ENCODE results near the gene HOXC11. TPM values are rescaled to one million over a fixed set of nuclear protein-coding genes. Genes with fewer than 3 reads are reported as not detected.

The HOXC11 gene
- total RNA-seq, 5 donors from 2014 or later (not counting 1 experiment from before 2014, with no cell fraction given): not detected

DNA sequence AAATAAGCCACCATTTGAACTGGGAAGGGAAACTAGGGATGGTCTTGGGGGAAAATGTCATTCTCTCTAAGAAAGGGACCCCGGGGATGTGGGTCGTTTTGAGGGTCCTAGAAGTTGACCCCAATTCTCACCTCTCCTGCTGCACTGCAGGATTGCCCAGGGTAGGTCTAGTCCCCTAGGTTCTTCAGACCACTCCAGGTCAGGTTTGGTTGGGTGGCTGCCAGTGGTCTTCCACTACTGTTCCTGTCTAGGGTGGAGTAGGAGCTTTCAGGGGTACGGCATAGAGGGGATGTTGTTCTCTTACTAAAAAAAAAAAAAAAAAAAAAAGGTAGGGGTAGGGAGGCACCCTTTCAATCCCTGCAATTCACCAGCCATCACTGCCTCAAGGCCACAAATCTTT, 43.1 kb downstream of the HOXC11 start:
- ATAC-seq (replicated peaks in 1 of 4) (no peak), DNase-seq (no peak)
- ChIA-PET POLR2A (interaction anchor here in 1 of 2 donors (0.6 to 0.7 kb wide), 2 partner anchors 198 to 267 kb away, joined by 4 to 6 read pairs; no protein-coding TSS in a partner anchor), CTCF (interaction anchor here (0.6 to 2.3 kb wide), 3 partner anchors 174 to 309 kb away, joined by 3 to 9 read pairs (median 3); partner anchors contain the start of genes COPZ1 (in 1 of the 2) and SMUG1 (in 1 of the 2))
- peaks cover 15 to 93% of the 10 kb centered on the region in 2 experiments for H3K27me3 ChIP-seq (replicated peaks in 1 of 2; ENCODE audit: control insufficient read depth in 2 of 2, extremely low read depth in 1 of 2, insufficient read depth in 2 of 2, low read length in 1 of 2)
- peaks cover 27 to 40% (median 33%) of the 10 kb centered on the region in 3 donors for H3K4me1 Mint-ChIP-seq
- H3K27ac ChIP-seq (ENCODE audit: low read length): no peak overlapping the region
- no peaks in the 10 kb centered on the region for H3K36me3 Mint-ChIP-seq
- no peaks in the 10 kb centered on the region for H3K36me3 ChIP-seq (ENCODE audit: control insufficient read depth in 2 of 2, extremely low read depth in 1 of 2, insufficient read depth in 1 of 2, low read length in 1 of 2)
- H3K27ac Mint-ChIP-seq: no peak overlapping the region
- H3K4me3 ChIP-seq (ENCODE audit: control insufficient read depth in 1 of 2, extremely low read depth in 1 of 2, low read length in 1 of 2): no peak overlapping the region
- H3K4me3 Mint-ChIP-seq: no peak overlapping the region
- H3K4me1 ChIP-seq (ENCODE audit: control insufficient read depth in 1 of 2, extremely low read depth in 1 of 2, insufficient read depth in 2 of 2, low read length in 2 of 2): peaks cover 5 to 44% of the 10 kb centered on the region in 2 experiments
- WGBS (ENCODE audit: insufficient coverage): no CpG with 5 or more reads among the region's 3 CpGs
- H3K9me3 Mint-ChIP-seq: no peaks in the 10 kb centered on the region
- H3K9me3 ChIP-seq: no peaks in the 10 kb centered on the region
- H3K27me3 Mint-ChIP-seq: peaks cover 57 to 86% of the 10 kb centered on the region in 2 donors

DNA sequence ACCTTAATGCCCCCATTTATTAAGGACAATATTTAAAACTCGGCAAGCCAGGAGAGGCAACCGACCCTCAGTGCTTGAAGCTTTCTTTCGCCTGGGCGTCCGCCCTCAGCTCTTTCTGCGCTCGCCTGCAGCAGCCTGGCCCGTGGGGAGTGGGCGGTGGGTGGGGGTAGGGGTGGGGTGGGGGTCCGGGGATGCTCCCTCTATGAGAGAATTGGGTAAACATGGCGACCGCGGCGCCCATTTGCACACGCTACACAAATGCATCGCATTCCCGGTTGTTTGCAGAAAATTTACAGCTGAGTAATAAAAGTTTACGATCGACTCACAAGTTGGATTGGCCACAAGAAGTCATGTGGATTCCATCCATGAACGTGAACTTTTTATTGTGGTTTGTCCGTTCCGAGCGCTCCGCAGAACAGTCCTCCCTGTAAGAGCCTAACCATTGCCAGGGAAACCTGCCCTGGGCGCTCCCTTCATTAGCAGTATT, 43.6 kb downstream of the HOXC11 start:
- Histone ChIP-seq H3K27me3 (replicated peaks in 1 of 2; ENCODE audit: control insufficient read depth in 2 of 2, extremely low read depth in 1 of 2, insufficient read depth in 2 of 2, low read length in 1 of 2) (peaks cover 12 to 93% of the 10 kb centered on the region in 2 experiments), H3K27ac (ENCODE audit: low read length) (no peak overlapping the region), H3K4me1 (ENCODE audit: control insufficient read depth in 1 of 2, extremely low read depth in 1 of 2, insufficient read depth in 2 of 2, low read length in 2 of 2) (peaks cover 5 to 43% of the 10 kb centered on the region in 2 experiments), H3K4me3 (ENCODE audit: control insufficient read depth in 1 of 2, extremely low read depth in 1 of 2, low read length in 1 of 2) (no peak overlapping the region), H3K36me3 (ENCODE audit: control insufficient read depth in 2 of 2, extremely low read depth in 1 of 2, insufficient read depth in 1 of 2, low read length in 1 of 2) (no peaks in the 10 kb centered on the region), H3K9me3 (no peaks in the 10 kb centered on the region)
- H3K27me3 Mint-ChIP-seq: peaks cover 57 to 86% of the 10 kb centered on the region in 2 donors
- H3K4me3 Mint-ChIP-seq: peak overlapping the region in 1 of 3 donors; percentile 79
- CTCF ChIA-PET: interaction anchor here (0.6 to 2.3 kb wide), 3 partner anchors 173 to 309 kb away, joined by 3 to 9 read pairs (median 3); partner anchors contain the start of genes COPZ1 (in 1 of the 2) and SMUG1 (in 1 of the 2)
- H3K4me1 Mint-ChIP-seq: peaks cover 22 to 35% (median 28%) of the 10 kb centered on the region in 3 donors
- POLR2A ChIA-PET: interaction anchor here in 1 of 2 donors (0.6 to 0.7 kb wide), 2 partner anchors 197 to 266 kb away, joined by 4 to 6 read pairs; no protein-coding TSS in a partner anchor
- H3K9me3 Mint-ChIP-seq: no peaks in the 10 kb centered on the region
- WGBS (ENCODE audit: insufficient coverage): 0% methylated on average over 3 of the region's 25 CpGs
- H3K36me3 Mint-ChIP-seq: no peaks in the 10 kb centered on the region
- ATAC-seq (replicated peaks in 1 of 4) (no peak), DNase-seq (no peak)
- H3K27ac Mint-ChIP-seq: no peak overlapping the region

DNA sequence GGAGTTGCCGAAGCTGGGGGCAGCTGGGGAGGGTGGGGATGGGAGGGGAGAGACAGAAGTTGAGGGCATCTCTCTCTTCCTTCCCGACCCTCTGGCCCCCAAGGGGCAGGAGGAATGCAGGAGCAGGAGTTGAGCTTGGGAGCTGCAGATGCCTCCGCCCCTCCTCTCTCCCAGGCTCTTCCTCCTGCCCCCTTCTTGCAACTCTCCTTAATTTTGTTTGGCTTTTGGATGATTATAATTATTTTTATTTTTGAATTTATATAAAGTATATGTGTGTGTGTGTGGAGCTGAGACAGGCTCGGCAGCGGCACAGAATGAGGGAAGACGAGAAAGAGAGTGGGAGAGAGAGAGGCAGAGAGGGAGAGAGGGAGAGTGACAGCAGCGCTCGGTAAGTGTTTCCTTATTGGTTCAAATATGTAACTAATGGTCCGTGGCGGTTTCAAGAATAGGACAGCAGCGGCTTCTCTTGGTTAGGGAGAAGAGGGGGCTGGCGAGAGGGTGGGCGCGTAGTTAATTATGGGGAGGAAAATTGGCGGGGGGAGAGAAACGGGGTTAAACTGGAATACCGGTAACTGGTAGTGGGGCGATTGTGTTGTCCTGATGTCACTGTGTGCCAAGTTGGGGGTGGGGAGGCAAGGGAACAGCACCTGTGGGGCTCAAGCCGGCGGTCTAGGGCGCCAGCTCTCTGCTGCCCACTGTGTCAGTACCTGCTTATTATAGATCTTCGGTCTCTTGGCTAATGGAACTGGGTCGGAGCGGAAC, 44.3 kb downstream of the HOXC11 start:
- 5% methylated on average over 21 of the region's 24 CpGs for WGBS (ENCODE audit: insufficient coverage)
- no peaks in the 10 kb centered on the region for H3K9me3 ChIP-seq
- H3K36me3 ChIP-seq (ENCODE audit: control insufficient read depth in 2 of 2, extremely low read depth in 1 of 2, insufficient read depth in 1 of 2, low read length in 1 of 2): no peaks in the 10 kb centered on the region
- POLR2A ChIA-PET: interaction anchor here in 1 of 2 donors (0.7 kb wide), 1 partner anchor 1102 kb away, joined by 3 read pairs; no protein-coding TSS in a partner anchor
- CTCF ChIA-PET: interaction anchor here (0.6 to 2.3 kb wide), 12 partner anchors 9 to 271 kb away, joined by 3 to 11 read pairs (median 4); partner anchors contain the start of gene SMUG1 (in 1 of the 2)
- Mint-ChIP-seq H3K4me1 (peaks cover 20 to 32% (median 27%) of the 10 kb centered on the region in 3 donors), H3K9me3 (no peaks in the 10 kb centered on the region), H3K27me3 (peaks cover 55 to 86% of the 10 kb centered on the region in 2 donors), H3K4me3 (peak overlapping the region; percentile 75 to 79 (median 79)), H3K36me3 (no peaks in the 10 kb centered on the region), H3K27ac (no peak overlapping the region)
- DNase-seq (no peak), ATAC-seq (replicated peaks in 1 of 4) (peak; percentile 25 to 46 (median 39))
- peaks cover 5 to 43% of the 10 kb centered on the region in 2 experiments for H3K4me1 ChIP-seq (ENCODE audit: control insufficient read depth in 1 of 2, extremely low read depth in 1 of 2, insufficient read depth in 2 of 2, low read length in 2 of 2)
- H3K4me3 ChIP-seq (ENCODE audit: control insufficient read depth in 1 of 2, extremely low read depth in 1 of 2, low read length in 1 of 2): peak overlapping the region; percentile 42 to 60
- H3K27ac ChIP-seq (ENCODE audit: low read length): no peak overlapping the region
- peaks cover 14 to 93% of the 10 kb centered on the region in 2 experiments for H3K27me3 ChIP-seq (replicated peaks in 1 of 2; ENCODE audit: control insufficient read depth in 2 of 2, extremely low read depth in 1 of 2, insufficient read depth in 2 of 2, low read length in 1 of 2)

DNA sequence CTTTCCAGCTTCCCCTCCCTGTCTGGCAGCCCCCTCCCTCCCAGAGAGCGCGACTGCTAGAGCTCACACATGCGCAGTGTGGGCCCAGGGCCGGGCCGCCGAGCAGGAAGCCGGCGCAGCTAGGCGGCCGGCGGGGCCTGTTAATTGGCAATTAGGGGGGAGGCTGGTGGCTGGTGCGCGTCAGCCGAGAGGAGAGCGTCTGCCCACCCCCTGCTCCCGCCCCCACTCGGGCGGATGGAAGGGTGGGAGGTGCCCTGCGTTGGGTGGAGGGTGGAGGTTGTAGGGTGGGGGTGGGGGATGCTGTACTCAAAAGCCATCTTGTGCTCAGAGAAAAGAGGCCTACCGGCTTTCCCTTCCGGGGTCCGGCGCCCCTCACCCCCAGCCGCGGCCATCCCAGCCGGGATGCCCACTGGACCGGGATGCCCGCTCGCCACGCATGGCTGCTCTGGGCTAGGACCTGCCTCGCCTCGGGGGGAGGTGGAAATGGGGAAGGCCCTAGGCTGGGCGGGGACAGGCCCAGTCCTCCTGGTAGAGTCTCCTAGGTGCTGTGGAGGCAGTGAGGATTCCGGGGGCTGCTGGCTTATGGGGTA, 45.0 kb downstream of the HOXC11 start:
- ChIA-PET POLR2A (no interaction called here), CTCF (interaction anchor here (0.6 to 2.3 kb wide), 13 partner anchors 9 to 272 kb away, joined by 3 to 11 read pairs (median 4); partner anchors contain the start of gene SMUG1 (in 1 of the 2))
- no peaks in the 10 kb centered on the region for H3K9me3 Mint-ChIP-seq
- H3K36me3 Mint-ChIP-seq: no peaks in the 10 kb centered on the region
- peaks cover 55 to 86% of the 10 kb centered on the region in 2 donors for H3K27me3 Mint-ChIP-seq
- DNase-seq: peak; percentile 41 to 85 (median 68)
- peaks cover 17 to 93% of the 10 kb centered on the region in 2 experiments for H3K27me3 ChIP-seq (replicated peaks in 1 of 2; ENCODE audit: control insufficient read depth in 2 of 2, extremely low read depth in 1 of 2, insufficient read depth in 2 of 2, low read length in 1 of 2)
- no peaks in the 10 kb centered on the region for H3K9me3 ChIP-seq
- 5% methylated on average over 12 of the region's 34 CpGs for WGBS (ENCODE audit: insufficient coverage)
- H3K4me1 ChIP-seq (ENCODE audit: control insufficient read depth in 1 of 2, extremely low read depth in 1 of 2, insufficient read depth in 2 of 2, low read length in 2 of 2): peaks cover 5 to 43% of the 10 kb centered on the region in 2 experiments
- H3K4me3 Mint-ChIP-seq: peak overlapping the region; percentile 75 to 79 (median 79)
- peak; percentile 82 to 85 (median 84) for ATAC-seq (replicated peaks in 1 of 4)
- H3K4me3 ChIP-seq (ENCODE audit: control insufficient read depth in 1 of 2, extremely low read depth in 1 of 2, low read length in 1 of 2): peak overlapping the region; percentile 42 to 60
- no peaks in the 10 kb centered on the region for H3K36me3 ChIP-seq (ENCODE audit: control insufficient read depth in 2 of 2, extremely low read depth in 1 of 2, insufficient read depth in 1 of 2, low read length in 1 of 2)
- peaks cover 20 to 32% (median 27%) of the 10 kb centered on the region in 3 donors for H3K4me1 Mint-ChIP-seq
- H3K27ac Mint-ChIP-seq: no peak overlapping the region
- peak overlapping the region; percentile 53 for H3K27ac ChIP-seq (ENCODE audit: low read length)

DNA sequence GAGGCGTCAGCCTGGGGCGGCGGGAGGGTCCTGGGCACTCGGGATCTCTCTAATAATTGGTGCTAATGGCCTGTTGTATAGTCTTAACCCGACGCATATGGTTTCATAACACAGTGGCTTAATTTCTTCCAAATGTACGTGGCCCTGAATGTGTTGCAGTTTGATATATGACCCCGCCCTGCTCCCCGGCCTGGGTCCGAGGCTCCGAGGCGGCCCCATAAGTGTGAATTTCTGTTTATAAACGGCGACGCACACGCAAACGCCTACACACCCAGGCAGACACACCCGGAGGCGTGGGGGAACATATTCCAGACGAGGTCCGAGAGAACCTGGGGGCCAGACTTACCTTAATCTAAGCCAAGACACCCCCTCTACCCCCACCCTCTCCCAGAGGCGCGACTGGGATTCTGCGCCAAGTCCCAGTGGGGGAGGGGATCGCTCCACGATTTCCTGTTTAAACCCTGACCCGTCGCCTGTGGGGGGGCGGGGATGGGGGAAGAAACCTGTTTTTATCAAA, 45.6 kb downstream of the HOXC11 start:
- Histone ChIP-seq H3K4me3 (ENCODE audit: control insufficient read depth in 1 of 2, extremely low read depth in 1 of 2, low read length in 1 of 2) (peak overlapping the region; percentile 42 to 60), H3K9me3 (no peaks in the 10 kb centered on the region), H3K36me3 (ENCODE audit: control insufficient read depth in 2 of 2, extremely low read depth in 1 of 2, insufficient read depth in 1 of 2, low read length in 1 of 2) (no peaks in the 10 kb centered on the region), H3K27ac (ENCODE audit: low read length) (peak overlapping the region; percentile 53), H3K27me3 (replicated peaks in 1 of 2; ENCODE audit: control insufficient read depth in 2 of 2, extremely low read depth in 1 of 2, insufficient read depth in 2 of 2, low read length in 1 of 2) (peaks cover 17 to 91% of the 10 kb centered on the region in 2 experiments), H3K4me1 (ENCODE audit: control insufficient read depth in 1 of 2, extremely low read depth in 1 of 2, insufficient read depth in 2 of 2, low read length in 2 of 2) (peaks cover 5 to 43% of the 10 kb centered on the region in 2 experiments)
- CTCF ChIA-PET: interaction anchor here in 1 of 2 donors (1.0 kb wide), 1 partner anchor 183 kb away, joined by 4 read pairs; no protein-coding TSS in a partner anchor
- no peak for ATAC-seq (replicated peaks in 1 of 4)
- Mint-ChIP-seq H3K36me3 (no peaks in the 10 kb centered on the region), H3K4me1 (peaks cover 20 to 32% (median 27%) of the 10 kb centered on the region in 3 donors), H3K27ac (no peak overlapping the region), H3K27me3 (peaks cover 56 to 86% of the 10 kb centered on the region in 2 donors), H3K4me3 (peak overlapping the region in 1 of 3 donors; percentile 79), H3K9me3 (no peaks in the 10 kb centered on the region)
- 61% methylated on average over 17 of the region's 29 CpGs for WGBS (ENCODE audit: insufficient coverage)
- POLR2A ChIA-PET: no interaction called here
- no peak for DNase-seq

All from T-cell (primary cell).